Measurements from ENCODE around the gene TPR. TPM values are rescaled to one million over a fixed set of nuclear protein-coding genes. Genes with fewer than 3 reads are reported as not detected.

The TPR gene
- total RNA-seq, 1 experiment from 2014 or later = 157 TPM

GRCh38 chr1:186289943-186290545, 85.0 kb downstream of the TPR start:
- H3K4me1 Mint-ChIP-seq (ENCODE audit: low read depth, unreplicated experiment) = no peaks in the 10 kb centered on the region
- BruUV-seq (replicated peaks) = no TSS peak
- CTCF ChIA-PET = no interaction called here
- H3K27ac Mint-ChIP-seq (ENCODE audit: unreplicated experiment) = no peak overlapping the region
- intact Hi-C loops (cut with micrococcal nuclease; ENCODE audit: unreplicated experiment) = no loop called here
- H3K27me3 Mint-ChIP-seq (ENCODE audit: unreplicated experiment) = no peaks in the 10 kb centered on the region
- no peak overlapping the region for H3K4me3 Mint-ChIP-seq (ENCODE audit: low read depth, unreplicated experiment)
- no peaks in the 10 kb centered on the region for H3K9me3 Mint-ChIP-seq (ENCODE audit: low read depth, unreplicated experiment)
- TF ChIP-seq CTCF (IDR thresholded peaks at IDR 0.05; ENCODE audit: unreplicated experiment) = no peak
- DNase-seq = no peak
- H3K36me3 Mint-ChIP-seq (ENCODE audit: insufficient read depth, unreplicated experiment) = no peaks in the 10 kb centered on the region

- Mint-ChIP-seq H3K9me3 (ENCODE audit: low read depth, unreplicated experiment) (no peaks in the 10 kb centered on the region), H3K36me3 (ENCODE audit: insufficient read depth, unreplicated experiment) (no peaks in the 10 kb centered on the region), H3K27me3 (ENCODE audit: unreplicated experiment) (no peaks in the 10 kb centered on the region), H3K4me1 (ENCODE audit: low read depth, unreplicated experiment) (no peaks in the 10 kb centered on the region), H3K27ac (ENCODE audit: unreplicated experiment) (no peak overlapping the region), H3K4me3 (ENCODE audit: low read depth, unreplicated experiment) (no peak overlapping the region)
- intact Hi-C loops (cut with micrococcal nuclease; ENCODE audit: unreplicated experiment) = no loop called here
- CTCF ChIA-PET = no interaction called here
- DNase-seq = no peak
- BruUV-seq (replicated peaks) = no TSS peak
- TF ChIP-seq CTCF (IDR thresholded peaks at IDR 0.05; ENCODE audit: unreplicated experiment) = no peak
These were observed 88.3 kb downstream of the TPR start for GRCh38 chr1:186286615-186287315.

- no peaks in the 10 kb centered on the region for H3K4me1 Mint-ChIP-seq (ENCODE audit: low read depth, unreplicated experiment)
- no peak for DNase-seq
These were observed 91.7 kb downstream of the TPR start for GRCh38 chr1:186283374-186283773.

GRCh38 chr1:186282466-186282865, 92.6 kb downstream of the TPR start:
- CTCF ChIA-PET = no interaction called here
- DNase-seq = no peak
- no peak for TF ChIP-seq CTCF (IDR thresholded peaks at IDR 0.05; ENCODE audit: unreplicated experiment)
- no peaks in the 10 kb centered on the region for H3K27me3 Mint-ChIP-seq (ENCODE audit: unreplicated experiment)
- no peak overlapping the region for H3K4me3 Mint-ChIP-seq (ENCODE audit: low read depth, unreplicated experiment)
- no peaks in the 10 kb centered on the region for H3K4me1 Mint-ChIP-seq (ENCODE audit: low read depth, unreplicated experiment)
- BruUV-seq (replicated peaks) = no TSS peak
- intact Hi-C loops (cut with micrococcal nuclease; ENCODE audit: unreplicated experiment) = no loop called here
- H3K9me3 Mint-ChIP-seq (ENCODE audit: low read depth, unreplicated experiment) = no peaks in the 10 kb centered on the region
- H3K36me3 Mint-ChIP-seq (ENCODE audit: insufficient read depth, unreplicated experiment) = no peaks in the 10 kb centered on the region
- H3K27ac Mint-ChIP-seq (ENCODE audit: unreplicated experiment) = no peak overlapping the region

More at GRCh38 chr1:186283374-186283773, 91.7 kb downstream of the TPR start:
- BruUV-seq (replicated peaks) = no TSS peak
- H3K36me3 Mint-ChIP-seq (ENCODE audit: insufficient read depth, unreplicated experiment) = no peaks in the 10 kb centered on the region
- no peaks in the 10 kb centered on the region for H3K27me3 Mint-ChIP-seq (ENCODE audit: unreplicated experiment)
- H3K27ac Mint-ChIP-seq (ENCODE audit: unreplicated experiment) = no peak overlapping the region
- H3K9me3 Mint-ChIP-seq (ENCODE audit: low read depth, unreplicated experiment) = no peaks in the 10 kb centered on the region
- H3K4me3 Mint-ChIP-seq (ENCODE audit: low read depth, unreplicated experiment) = no peak overlapping the region
- CTCF ChIA-PET = no interaction called here
- no peak for TF ChIP-seq CTCF (IDR thresholded peaks at IDR 0.05; ENCODE audit: unreplicated experiment)
- intact Hi-C loops (cut with micrococcal nuclease; ENCODE audit: unreplicated experiment) = no loop called here

Data from Calu3 (cell line).